ENCODE data around the gene ATP10A.
"Not testable (repeated sequence)": the region's sequence is repeated elsewhere in the genome, so short reads cannot be mapped to it uniquely, and the experiment has no call there.

The ATP10A gene

DNA sequence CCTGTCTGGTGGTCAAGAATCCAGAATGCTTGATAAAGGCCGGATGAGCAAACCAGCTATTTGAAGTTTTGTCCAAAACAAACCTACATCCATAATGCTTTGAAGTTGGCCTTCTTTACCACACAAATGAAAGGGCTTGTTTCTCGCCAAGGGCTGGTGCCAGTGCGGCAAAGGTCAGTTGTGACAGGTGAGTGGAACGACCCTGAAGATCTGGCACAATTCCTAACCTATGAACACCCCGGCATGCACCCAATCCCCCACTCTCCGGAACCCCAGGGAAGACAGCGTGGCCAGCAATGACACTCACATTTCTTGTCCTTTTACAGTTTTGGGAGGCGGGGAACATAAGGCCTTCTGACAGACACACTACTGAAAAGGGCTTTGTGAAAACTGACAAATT is 90.6 kb downstream of the ATP10A start:
- Histone ChIP-seq H4K91ac (ENCODE audit: low read depth, low read length, poor library complexity) (no peak overlapping the region), H2AFZ (ENCODE audit: low read length) (no peak overlapping the region), H3K4me3 (ENCODE audit: low read length in 2 of 2) (no peak overlapping the region), H3K9me3 (replicated peaks in 1 of 2; ENCODE audit: control insufficient read depth in 2 of 2, insufficient read depth in 1 of 2, low read depth in 1 of 2, low read length in 2 of 2) (no peaks in the 10 kb centered on the region), H2BK15ac (ENCODE audit: low read length) (no peak overlapping the region), H3K4me2 (ENCODE audit: insufficient read depth, low read length, poor library complexity, severe bottlenecking) (no peak overlapping the region), H3K23ac (ENCODE audit: low read depth, low read length, poor library complexity) (no peak overlapping the region), H3K4ac (ENCODE audit: low read length) (no peak overlapping the region), H2AK5ac (ENCODE audit: low read depth, low read length) (no peak overlapping the region), H3K4me1 (ENCODE audit: control insufficient read depth in 2 of 2, insufficient read depth in 1 of 2, low read depth in 1 of 2, low read length in 2 of 2) (peaks cover 8 to 15% of the 10 kb centered on the region in 2 donors), H4K8ac (ENCODE audit: low read depth, low read length) (no peak overlapping the region), H3K36me3 (replicated peaks in 1 of 2; ENCODE audit: control insufficient read depth in 2 of 2, insufficient read depth in 2 of 2, low read length in 2 of 2) (no peaks in the 10 kb centered on the region), H3K79me1 (ENCODE audit: low read depth, low read length) (no peaks in the 10 kb centered on the region), H3K27me3 (ENCODE audit: control insufficient read depth in 3 of 3, insufficient read depth in 3 of 3, low read depth in 1 of 3, low read length in 3 of 3) (peaks cover 0 to 3% (median 0%) of the 10 kb centered on the region in 3 experiments), H3K9ac (ENCODE audit: low read depth, low read length, poor library complexity) (no peak overlapping the region), H3K27ac (replicated peaks; ENCODE audit: low read length) (no peak overlapping the region), H2BK12ac (ENCODE audit: low read length) (no peak overlapping the region), H2BK120ac (ENCODE audit: low read depth, low read length) (no peak overlapping the region), H2BK5ac (ENCODE audit: low read length) (no peak overlapping the region), H3K14ac (ENCODE audit: low read length) (no peak overlapping the region), H3K18ac (ENCODE audit: low read length) (no peak overlapping the region)
- WGBS, 2 donors (ENCODE audit: extremely low coverage in 2 of 2, insufficient read length in 2 of 2, insufficient replicate concordance in 1 of 2) = no CpG with 5 or more reads among the region's 8 CpGs
- DNase-seq (ENCODE audit: low spot score) = no peak

DNA sequence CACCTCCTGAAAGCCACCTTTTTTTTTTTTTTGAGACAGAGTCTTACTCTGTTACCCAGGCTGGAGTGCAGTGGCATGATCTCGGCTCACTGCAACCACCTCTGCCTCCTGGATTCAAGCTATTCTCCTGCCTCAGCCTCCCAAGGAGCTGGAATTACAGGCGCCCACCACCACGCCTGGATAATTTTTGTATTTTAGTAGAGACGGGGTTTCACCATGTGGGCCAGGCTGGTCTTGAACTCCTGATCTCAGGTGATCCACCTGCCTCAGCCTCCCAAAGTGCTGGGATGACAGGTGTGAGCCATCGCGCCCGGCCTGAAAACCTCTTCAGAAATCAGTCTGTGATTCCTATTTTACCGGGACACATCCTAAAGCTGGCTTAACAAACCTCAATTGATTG is 91.4 kb downstream of the ATP10A start:
- H3K27me3 ChIP-seq (ENCODE audit: control insufficient read depth in 3 of 3, insufficient read depth in 3 of 3, low read depth in 1 of 3, low read length in 3 of 3); H3K79me1 ChIP-seq (ENCODE audit: low read depth, low read length); H3K14ac ChIP-seq (ENCODE audit: low read length); H3K9ac ChIP-seq (ENCODE audit: low read depth, low read length, poor library complexity); H3K4me3 ChIP-seq (ENCODE audit: low read length in 2 of 2); H2BK15ac ChIP-seq (ENCODE audit: low read length); H2BK5ac ChIP-seq (ENCODE audit: low read length); H3K36me3 ChIP-seq (replicated peaks in 1 of 2; ENCODE audit: control insufficient read depth in 2 of 2, insufficient read depth in 2 of 2, low read length in 2 of 2); H2BK12ac ChIP-seq (ENCODE audit: low read length); H4K91ac ChIP-seq (ENCODE audit: low read depth, low read length, poor library complexity); H4K8ac ChIP-seq (ENCODE audit: low read depth, low read length); H3K18ac ChIP-seq (ENCODE audit: low read length); H3K4me2 ChIP-seq (ENCODE audit: insufficient read depth, low read length, poor library complexity, severe bottlenecking); DNase-seq (ENCODE audit: low spot score); H2BK120ac ChIP-seq (ENCODE audit: low read depth, low read length); H3K27ac ChIP-seq (replicated peaks; ENCODE audit: low read length); H3K9me3 ChIP-seq (replicated peaks in 1 of 2; ENCODE audit: control insufficient read depth in 2 of 2, insufficient read depth in 1 of 2, low read depth in 1 of 2, low read length in 2 of 2); H3K4ac ChIP-seq (ENCODE audit: low read length); H2AK5ac ChIP-seq (ENCODE audit: low read depth, low read length); H3K23ac ChIP-seq (ENCODE audit: low read depth, low read length, poor library complexity): not testable (repeated sequence)
- Histone ChIP-seq H2AFZ (ENCODE audit: low read length) (peak overlapping the region; percentile 60), H3K4me1 (ENCODE audit: control insufficient read depth in 2 of 2, insufficient read depth in 1 of 2, low read depth in 1 of 2, low read length in 2 of 2) (peaks cover 8 to 15% of the 10 kb centered on the region in 2 donors)
- no CpG with 5 or more reads among the region's 8 CpGs for WGBS, 2 donors (ENCODE audit: extremely low coverage in 2 of 2, insufficient read length in 2 of 2, insufficient replicate concordance in 1 of 2)

DNA sequence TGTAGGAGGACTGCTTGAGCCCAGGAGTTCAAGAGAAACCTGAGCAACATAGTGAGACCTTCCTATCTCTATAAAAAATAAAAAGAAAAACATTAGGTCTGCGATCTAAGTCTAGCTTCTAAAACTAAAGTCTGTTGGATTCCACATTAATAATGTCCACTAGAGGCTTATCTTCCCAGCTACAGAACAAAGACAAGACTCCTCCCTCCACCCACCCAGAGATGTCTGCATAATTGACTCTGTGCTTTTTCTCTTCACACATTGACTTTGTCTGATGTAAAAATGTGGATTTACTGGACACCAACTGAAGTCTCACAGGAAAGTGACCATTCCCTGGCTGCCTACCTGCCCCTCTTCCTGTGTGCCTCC is 91.8 kb downstream of the ATP10A start:
- no peak overlapping the region for H3K9ac ChIP-seq (ENCODE audit: low read depth, low read length, poor library complexity)
- no peak overlapping the region for H3K4me2 ChIP-seq (ENCODE audit: insufficient read depth, low read length, poor library complexity, severe bottlenecking)
- H3K36me3 ChIP-seq (replicated peaks in 1 of 2; ENCODE audit: control insufficient read depth in 2 of 2, insufficient read depth in 2 of 2, low read length in 2 of 2) = no peaks in the 10 kb centered on the region
- no peaks in the 10 kb centered on the region for H3K27me3 ChIP-seq (ENCODE audit: control insufficient read depth in 3 of 3, insufficient read depth in 3 of 3, low read depth in 1 of 3, low read length in 3 of 3)
- H3K79me1 ChIP-seq (ENCODE audit: low read depth, low read length) = no peaks in the 10 kb centered on the region
- H3K4me1 ChIP-seq (ENCODE audit: control insufficient read depth in 2 of 2, insufficient read depth in 1 of 2, low read depth in 1 of 2, low read length in 2 of 2) = peaks cover 11 to 15% of the 10 kb centered on the region in 2 donors
- no peaks in the 10 kb centered on the region for H3K9me3 ChIP-seq (replicated peaks in 1 of 2; ENCODE audit: control insufficient read depth in 2 of 2, insufficient read depth in 1 of 2, low read depth in 1 of 2, low read length in 2 of 2)
- H2BK5ac ChIP-seq (ENCODE audit: low read length) = no peak overlapping the region
- no peak overlapping the region for H2AK5ac ChIP-seq (ENCODE audit: low read depth, low read length)
- peak overlapping the region; percentile 60 for H2AFZ ChIP-seq (ENCODE audit: low read length)
- H2BK120ac ChIP-seq (ENCODE audit: low read depth, low read length) = no peak overlapping the region
- H2BK12ac ChIP-seq (ENCODE audit: low read length) = no peak overlapping the region
- H3K27ac ChIP-seq (replicated peaks; ENCODE audit: low read length) = no peak overlapping the region
- no peak overlapping the region for H3K4ac ChIP-seq (ENCODE audit: low read length)
- H3K14ac ChIP-seq (ENCODE audit: low read length) = no peak overlapping the region
- H3K23ac ChIP-seq (ENCODE audit: low read depth, low read length, poor library complexity) = no peak overlapping the region
- WGBS, 2 donors (ENCODE audit: extremely low coverage in 2 of 2, insufficient read length in 2 of 2, insufficient replicate concordance in 1 of 2) = no CpG with 5 or more reads among the region's 1 CpG
- H2BK15ac ChIP-seq (ENCODE audit: low read length) = no peak overlapping the region
- DNase-seq (ENCODE audit: low spot score) = no peak
- no peak overlapping the region for H4K8ac ChIP-seq (ENCODE audit: low read depth, low read length)
- no peak overlapping the region for H4K91ac ChIP-seq (ENCODE audit: low read depth, low read length, poor library complexity)
- no peak overlapping the region for H3K4me3 ChIP-seq (ENCODE audit: low read length in 2 of 2)
- H3K18ac ChIP-seq (ENCODE audit: low read length) = no peak overlapping the region

DNA sequence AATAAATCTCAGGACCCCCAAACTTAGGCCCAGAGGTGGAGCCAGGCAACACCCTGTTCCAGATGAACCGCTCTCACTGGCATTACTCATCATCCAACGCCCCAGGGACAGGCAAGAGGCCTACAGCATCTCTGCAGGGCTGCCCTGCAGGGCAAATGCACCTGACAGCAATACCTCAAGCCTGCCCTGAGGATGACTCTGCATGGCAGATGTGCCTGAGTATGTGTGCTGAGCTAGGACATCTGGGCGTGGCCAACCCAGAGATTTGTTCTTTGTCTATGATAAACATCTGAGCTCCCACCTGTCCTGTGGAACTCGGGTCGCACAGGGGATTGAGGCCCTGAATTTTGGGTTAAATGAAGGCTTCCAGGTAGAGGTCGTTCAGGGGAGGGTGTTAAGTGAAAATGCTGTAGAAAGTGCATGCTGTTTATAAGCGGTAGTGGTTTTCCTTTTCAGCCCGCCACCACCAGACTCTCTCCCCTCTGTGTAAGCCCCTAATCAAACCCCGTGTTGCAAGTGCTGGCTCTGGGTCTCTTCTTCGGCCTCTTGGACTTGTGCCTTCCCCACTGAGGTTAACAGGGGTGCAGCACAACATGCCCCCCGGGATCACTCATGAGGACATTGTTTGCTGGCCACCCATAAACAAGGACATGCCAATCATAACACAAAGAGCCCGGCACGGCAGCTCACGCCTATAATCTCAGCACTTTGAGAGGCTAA is 92.3 kb downstream of the ATP10A start:
- H3K4ac ChIP-seq (ENCODE audit: low read length) = no peak overlapping the region
- H3K79me1 ChIP-seq (ENCODE audit: low read depth, low read length) = no peaks in the 10 kb centered on the region
- H4K8ac ChIP-seq (ENCODE audit: low read depth, low read length) = no peak overlapping the region
- no peak overlapping the region for H3K4me3 ChIP-seq (ENCODE audit: low read length in 2 of 2)
- no CpG with 5 or more reads among the region's 14 CpGs for WGBS, 2 donors (ENCODE audit: extremely low coverage in 2 of 2, insufficient read length in 2 of 2, insufficient replicate concordance in 1 of 2)
- no peak for DNase-seq (ENCODE audit: low spot score)
- peak overlapping the region; percentile 16 for H2BK5ac ChIP-seq (ENCODE audit: low read length)
- no peak overlapping the region for H2BK120ac ChIP-seq (ENCODE audit: low read depth, low read length)
- no peak overlapping the region for H3K18ac ChIP-seq (ENCODE audit: low read length)
- no peak overlapping the region for H2BK12ac ChIP-seq (ENCODE audit: low read length)
- H2BK15ac ChIP-seq (ENCODE audit: low read length) = no peak overlapping the region
- no peak overlapping the region for H3K23ac ChIP-seq (ENCODE audit: low read depth, low read length, poor library complexity)
- H3K9me3 ChIP-seq (replicated peaks in 1 of 2; ENCODE audit: control insufficient read depth in 2 of 2, insufficient read depth in 1 of 2, low read depth in 1 of 2, low read length in 2 of 2) = no peaks in the 10 kb centered on the region
- H3K27me3 ChIP-seq (ENCODE audit: control insufficient read depth in 3 of 3, insufficient read depth in 3 of 3, low read depth in 1 of 3, low read length in 3 of 3) = no peaks in the 10 kb centered on the region
- no peak overlapping the region for H3K14ac ChIP-seq (ENCODE audit: low read length)
- H3K36me3 ChIP-seq (replicated peaks in 1 of 2; ENCODE audit: control insufficient read depth in 2 of 2, insufficient read depth in 2 of 2, low read length in 2 of 2) = no peaks in the 10 kb centered on the region
- no peak overlapping the region for H3K9ac ChIP-seq (ENCODE audit: low read depth, low read length, poor library complexity)
- no peak overlapping the region for H3K4me2 ChIP-seq (ENCODE audit: insufficient read depth, low read length, poor library complexity, severe bottlenecking)
- peaks cover 12 to 15% of the 10 kb centered on the region in 2 donors for H3K4me1 ChIP-seq (ENCODE audit: control insufficient read depth in 2 of 2, insufficient read depth in 1 of 2, low read depth in 1 of 2, low read length in 2 of 2)
- no peak overlapping the region for H4K91ac ChIP-seq (ENCODE audit: low read depth, low read length, poor library complexity)
- no peak overlapping the region for H3K27ac ChIP-seq (replicated peaks; ENCODE audit: low read length)
- peak overlapping the region; percentile 60 for H2AFZ ChIP-seq (ENCODE audit: low read length)
- H2AK5ac ChIP-seq (ENCODE audit: low read depth, low read length) = no peak overlapping the region
